Endothelial cell of umbilical vein (primary cell): Measurements from ENCODE around the gene PRSS22. TPM values are rescaled to one million over a fixed set of nuclear protein-coding genes. Genes with fewer than 3 reads are reported as not detected.

Experiments
- BruUV-seq: library from RNA; stranded (reverse); fragments of 400-500 nt; replicated peaks from 2 replicates; lab custom pipeline; 2021; lab: Mats Ljungman, UMichigan
- CTCF ChIA-PET: fragments of 300-600, 350-600 bp; sonication (Branson Sonifier 250); formaldehyde crosslinking; loops from one replicate; lab custom pipeline; 2021; ENCODE audit warnings: antibody characterized with exemption, inconsistent platforms; lab: Charles Lee
- POLR2A ChIA-PET: fragments of 300-600, 350-600 bp; sonication (Branson Sonifier 250); formaldehyde crosslinking; loops from one replicate; lab custom pipeline; 2021; ENCODE audit warnings: antibody characterized with exemption, inconsistent platforms; lab: Charles Lee
- DNase-seq: peaks from one replicate; pipeline ENCODE4 v3.0.0-alpha.2; 2011; ENCODE audit warnings: low read depth, low spot score
- FAIRE-seq: peaks from 2 replicates; lab custom pipeline; 2011; peaks lifted over from hg19 to GRCh38; lab: Jason Lieb, UNC
- H2AFZ ChIP-seq: 2 replicates; pipeline ENCODE4 v1.6.0; 2012; ENCODE audit warnings: low read depth, low read length, control low read depth, inconsistent platforms
- H3K27ac ChIP-seq: 2 replicates; pipeline ENCODE4 v1.5.1; 2011; ENCODE audit warnings: low read depth, mild to moderate bottlenecking, control low read depth, low read length, moderate library complexity; ENCODE audit not compliant: insufficient read depth
- H3K27me3 ChIP-seq, 2 experiments: 2 replicates each; pipeline versions ENCODE4 v1.6.0 to v1.6.1; 2011; ENCODE audit warnings: low read length in 2 of 2, mixed read lengths in 1 of 2; ENCODE audit not compliant: control insufficient read depth in 2 of 2, insufficient read depth in 2 of 2
- H3K36me3 ChIP-seq, 2 experiments: 2 replicates in 1 of 2; 3 replicates in 1 of 2; pipeline ENCODE4 v1.5.1; 2011; ENCODE audit warnings: low read length in 2 of 2, mild to moderate bottlenecking in 1 of 2, moderate library complexity in 1 of 2; ENCODE audit not compliant: control insufficient read depth in 2 of 2, insufficient read depth in 2 of 2; ENCODE audit errors: extremely low read depth in 1 of 2
- H3K4me1 ChIP-seq: 3 replicates; pipeline ENCODE4 v1.5.1; 2011; ENCODE audit warnings: mild to moderate bottlenecking, low read length; ENCODE audit not compliant: control insufficient read depth, insufficient read depth; ENCODE audit errors: extremely low read depth
- H3K4me2 ChIP-seq: 2 replicates; pipeline ENCODE4 v1.6.1; 2011; ENCODE audit warnings: low read length, control low read depth, mixed read lengths; ENCODE audit not compliant: insufficient read depth
- H3K4me3 ChIP-seq, 3 experiments: fragments of 200-600 bp in 1 of 3; sonication (generic), shearing (Covaris generic) in 1 of 3; replicated peaks in 1 of 3; 2 replicates each; pipeline ENCODE4 v1.5.1; 2011 to 2016; ENCODE audit warnings: control low read depth in 3 of 3, low read length in 3 of 3, mild to moderate bottlenecking in 2 of 3, inconsistent platforms in 1 of 3, low read depth in 1 of 3, moderate library complexity in 1 of 3; ENCODE audit not compliant: insufficient read depth in 1 of 3
- H3K79me2 ChIP-seq: 2 replicates; pipeline ENCODE4 v1.6.0; 2012; ENCODE audit warnings: low read length, inconsistent platforms; ENCODE audit not compliant: control insufficient read depth, insufficient read depth
- H3K9ac ChIP-seq: replicated peaks from 2 replicates; pipeline ENCODE3; 2011; ENCODE audit warnings: low read length, control low read depth; ENCODE audit not compliant: insufficient read depth; ENCODE audit errors: extremely low read depth
- H3K9me1 ChIP-seq: replicated peaks from 3 replicates; pipeline ENCODE4 v1.6.0; 2011; ENCODE audit warnings: mild to moderate bottlenecking, low read length; ENCODE audit not compliant: control insufficient read depth, insufficient read depth; ENCODE audit errors: extremely low read depth
- H3K9me3 ChIP-seq: replicated peaks from 2 replicates; pipeline ENCODE4 v1.5.1; 2012; ENCODE audit warnings: low read length, inconsistent platforms; ENCODE audit not compliant: control insufficient read depth, insufficient read depth
- H4K20me1 ChIP-seq: replicated peaks from 2 replicates; pipeline ENCODE3; 2011; ENCODE audit warnings: mild to moderate bottlenecking, low read length; ENCODE audit not compliant: control insufficient read depth, insufficient read depth; ENCODE audit errors: extremely low read depth
- EZH2 ChIP-seq: IDR thresholded peaks from 2 replicates; pipeline ENCODE4 v1.6.1; 2012; ENCODE audit warnings: borderline replicate concordance, low read depth, mild to moderate bottlenecking, moderate library complexity, low read length, inconsistent platforms; ENCODE audit not compliant: severe bottlenecking
- GATA2 ChIP-seq: IDR thresholded peaks from 2 replicates; pipeline ENCODE4 v1.7.0; 2011; ENCODE audit warnings: low read depth, mild to moderate bottlenecking, moderate library complexity, mixed read lengths, low read length; ENCODE audit not compliant: insufficient read length, insufficient read depth
- POLR2A ChIP-seq: IDR thresholded peaks from 2 replicates; pipeline ENCODE4 v1.6.1; 2012; ENCODE audit warnings: low read depth, mild to moderate bottlenecking, control low read depth, low read length
- POLR2AphosphoS5 ChIP-seq: IDR thresholded peaks from 2 replicates; pipeline ENCODE4 v1.6.1; 2012; ENCODE audit warnings: low read depth, mild to moderate bottlenecking, control low read depth, low read length, moderate library complexity; ENCODE audit not compliant: insufficient read depth
- dilution Hi-C: fragments of 300-500 bp; cut with MboI; formaldehyde crosslinking; loops from one replicate; pipeline ENCODE4 v1.15.0; 2019; ENCODE audit warnings: low sequenced_read_pairs; ENCODE audit not compliant: extremely low pct_ligation_motif_present
- intact Hi-C: fragments of 100-400 bp; cut with micrococcal nuclease; formaldehyde crosslinking; loops from one replicate; pipeline ENCODE4 v1.10.0; 2022
- polyA plus RNA-seq, 4 experiments: library from polyadenylated mRNA; depleted of rRNA in 3 of 4; stranded (reverse) in 3 of 4; unstranded in 1 of 4; fragments of >200 nt; gene quantifications; 2 replicates each; pipeline versions ENCODE4 v1.2.1 to v1.2.3, GENCODE V29; 2011 to 2012; ENCODE audit warnings: missing spikeins in 1 of 4
- total RNA-seq: library from RNA; stranded (reverse); gene quantifications from 2 replicates; pipeline ENCODE4 v1.2.3, GENCODE V29; 2021

The PRSS22 gene
- total and polyA plus RNA-seq, 2 donors (not counting 3 experiments of a cell fraction or from before 2014, with no cell fraction given) = not detected

DNA sequence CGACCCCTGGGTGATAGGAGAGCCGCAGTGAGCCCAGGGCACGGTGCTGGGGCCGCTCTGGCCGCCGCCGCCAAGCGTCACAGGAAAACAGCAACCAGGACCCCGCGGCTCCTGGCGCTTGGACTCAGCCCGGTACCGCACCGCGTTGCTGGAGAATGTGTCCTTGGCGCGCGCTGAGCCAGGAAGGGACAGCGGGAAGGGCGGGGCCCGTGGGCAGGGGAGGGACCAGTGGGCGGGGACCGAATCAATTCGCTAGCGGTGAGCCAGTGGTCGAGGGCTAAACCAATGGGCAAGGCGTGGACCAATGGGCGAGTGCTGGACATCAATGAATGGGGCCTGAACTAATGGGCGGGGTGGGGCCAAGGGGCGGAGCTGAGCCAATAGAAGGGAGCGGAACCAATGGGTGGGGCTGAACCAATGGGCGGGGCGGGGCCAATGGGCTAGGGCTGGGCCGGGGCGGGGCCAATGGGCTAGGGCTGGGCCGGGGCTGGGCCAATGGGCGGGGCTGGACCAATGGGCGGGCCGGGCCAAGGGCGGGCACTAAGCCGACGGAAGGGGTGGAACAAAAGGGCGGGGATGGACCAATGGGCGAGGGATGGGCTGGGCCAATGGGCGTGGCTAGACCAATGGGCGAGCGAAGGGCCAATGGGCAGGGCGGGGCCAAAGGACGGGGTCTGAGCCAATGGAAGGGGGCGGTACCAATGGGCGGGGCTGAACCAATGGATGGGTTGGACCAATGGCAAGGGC is 47.4 kb upstream of the PRSS22 start:
- TF ChIP-seq EZH2 (no peak), POLR2AphosphoS5 (peak; percentile 99), POLR2A (peak; percentile 99)
- Histone ChIP-seq H3K36me3 (no peaks in the 10 kb centered on the region), H3K4me3 (peak overlapping the region; percentile 58 to 78 (median 73)), H3K9me3 (no peaks in the 10 kb centered on the region), H3K9me1 (no peaks in the 10 kb centered on the region), H3K79me2 (no peaks in the 10 kb centered on the region), H4K20me1 (no peaks in the 10 kb centered on the region), H2AFZ (peak overlapping the region; percentile 68), H3K27ac (peak overlapping the region; percentile 30), H3K4me1 (peaks cover 9% of the 10 kb centered on the region), H3K4me2 (peak overlapping the region; percentile 85), H3K9ac (peak overlapping the region; percentile 65), H3K27me3 (no peaks in the 10 kb centered on the region)
- intact Hi-C loops = loop anchor here (1.0 to 2.0 kb wide), 3 partner anchors 31 to 223 kb away; partner anchors contain the start of genes KCTD5 and TNFRSF12A
- peak; percentile 99 for FAIRE-seq
- ChIA-PET POLR2A (interaction anchor here (0.6 to 1.1 kb wide), 5 partner anchors 11 to 999 kb away, joined by 3 to 6 read pairs (median 4); partner anchors contain the start of gene FLYWCH2), CTCF (interaction anchor here (0.8 to 3.1 kb wide), 7 partner anchors 11 to 89 kb away, joined by 3 to 20 read pairs (median 12); partner anchors contain the start of genes FLYWCH2 and PRSS21)
- no TSS peak for BruUV-seq
- peak; percentile 99 for DNase-seq
- dilution Hi-C loops = no loop called here

DNA sequence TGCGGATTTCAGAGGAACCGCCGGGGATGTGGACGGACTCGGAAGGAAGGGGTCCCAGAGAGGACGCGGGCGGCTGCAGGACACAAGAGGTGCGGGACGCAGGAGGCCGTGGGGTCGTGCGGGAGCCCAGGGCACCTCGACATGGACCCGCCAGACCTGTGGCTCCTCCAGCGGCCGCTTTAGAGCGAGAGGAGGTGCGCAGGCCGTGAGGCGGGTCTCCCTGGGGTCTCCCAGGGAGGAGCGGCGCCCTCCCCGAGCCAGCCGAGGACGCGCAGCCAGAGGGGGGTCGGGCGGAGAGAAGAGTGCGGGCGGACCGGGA is 46.9 kb upstream of the PRSS22 start:
- H3K4me2 ChIP-seq = peak overlapping the region; percentile 85
- peaks cover 9% of the 10 kb centered on the region for H3K4me1 ChIP-seq
- H3K79me2 ChIP-seq = no peaks in the 10 kb centered on the region
- FAIRE-seq (peak; percentile 24), DNase-seq (no peak)
- peak overlapping the region; percentile 30 for H3K27ac ChIP-seq
- peak overlapping the region; percentile 65 for H3K9ac ChIP-seq
- H3K36me3 ChIP-seq = no peaks in the 10 kb centered on the region
- dilution Hi-C loops = no loop called here
- H3K4me3 ChIP-seq = peak overlapping the region; percentile 58 to 78 (median 73)
- peak overlapping the region; percentile 68 for H2AFZ ChIP-seq
- H3K9me3 ChIP-seq = no peaks in the 10 kb centered on the region
- no peaks in the 10 kb centered on the region for H3K9me1 ChIP-seq
- POLR2A ChIA-PET = interaction anchor here (1.0 to 1.1 kb wide), 3 partner anchors 11 to 36 kb away, joined by 3 to 6 read pairs (median 4); partner anchors contain the start of gene FLYWCH2
- H4K20me1 ChIP-seq = no peaks in the 10 kb centered on the region
- no peak for TF ChIP-seq EZH2
- no peak for TF ChIP-seq GATA2
- no peaks in the 10 kb centered on the region for H3K27me3 ChIP-seq
- BruUV-seq = TSS peak; percentile 92
- CTCF ChIA-PET = interaction anchor here (1.5 to 3.1 kb wide), 4 partner anchors 22 to 66 kb away, joined by 8 to 20 read pairs (median 14); partner anchors contain the start of gene FLYWCH2
- intact Hi-C loops = loop anchor here (1.0 to 2.0 kb wide), 5 partner anchors 14 to 223 kb away; partner anchors contain the start of genes FLYWCH2, KCTD5 and TNFRSF12A
